HL-60/S4 treated with retinoic acid at 250 ng/mL for 4 days and 3 days (cell line): Measurements from ENCODE around the gene RAB36.

ENCODE experiments used
- in situ Hi-C: fragments of 300-500 bp; cut with MboI; formaldehyde crosslinking; loops from 2 replicates; pipeline ENCODE4 v1.7.0; 2022; ENCODE audit warnings: low sequenced_read_pairs

The RAB36 gene

DNA sequence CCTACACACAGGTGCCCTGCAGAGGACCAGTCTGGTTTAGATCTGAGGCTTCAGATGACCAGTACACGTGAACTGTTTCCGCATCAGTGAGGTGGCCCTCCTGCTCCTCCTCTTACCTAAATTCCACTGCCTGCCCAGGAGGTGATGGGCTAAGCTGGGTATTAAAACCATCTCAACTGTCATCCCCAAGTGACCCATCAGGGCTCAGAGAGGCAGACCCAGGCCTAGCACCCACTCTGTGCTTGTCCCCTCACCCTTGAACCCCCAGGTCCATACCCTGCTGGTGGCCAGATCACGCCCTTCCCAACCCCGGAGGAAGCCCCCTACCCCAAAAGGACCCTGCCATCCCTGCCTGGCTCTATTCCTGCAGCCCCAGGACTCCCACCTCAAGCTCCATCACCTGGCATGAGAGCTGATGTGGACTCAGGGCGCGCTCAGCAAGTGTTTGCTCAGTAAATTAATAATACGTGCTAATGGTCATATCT lies 24.8 kb upstream of the RAB36 start:
- in situ Hi-C loops = loop anchor here (10.0 kb wide), 1 partner anchor 156 kb away; no protein-coding TSS in a partner anchor

DNA sequence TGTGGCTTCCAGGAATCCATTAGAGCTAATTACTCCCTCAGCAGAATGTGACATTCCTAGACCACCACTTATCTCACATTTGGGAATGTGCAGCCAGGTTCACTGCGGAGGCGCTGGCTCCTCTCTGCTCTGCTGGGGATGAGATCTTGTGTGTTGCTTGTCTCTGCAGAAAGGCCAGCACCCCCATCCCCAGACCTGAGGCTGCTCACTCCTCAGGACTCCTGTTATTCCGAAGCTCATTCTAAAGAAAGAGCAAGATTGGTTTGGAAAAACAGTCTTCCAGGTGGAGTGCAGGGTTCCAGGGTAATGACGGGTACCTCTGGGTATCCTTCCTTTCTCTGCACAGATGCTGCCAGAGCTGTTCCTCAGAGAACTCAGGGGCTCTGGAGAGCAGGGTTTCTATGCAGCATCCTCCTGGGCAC lies 24.3 kb upstream of the RAB36 start:
- in situ Hi-C loops = loop anchor here (10.0 kb wide), 1 partner anchor 156 kb away; no protein-coding TSS in a partner anchor

- in situ Hi-C loops = loop anchor here (10.0 kb wide), 1 partner anchor 157 kb away; no protein-coding TSS in a partner anchor
Observed at GRCh38 chr22:23121424-23121823, 23.9 kb upstream of the RAB36 start.

DNA sequence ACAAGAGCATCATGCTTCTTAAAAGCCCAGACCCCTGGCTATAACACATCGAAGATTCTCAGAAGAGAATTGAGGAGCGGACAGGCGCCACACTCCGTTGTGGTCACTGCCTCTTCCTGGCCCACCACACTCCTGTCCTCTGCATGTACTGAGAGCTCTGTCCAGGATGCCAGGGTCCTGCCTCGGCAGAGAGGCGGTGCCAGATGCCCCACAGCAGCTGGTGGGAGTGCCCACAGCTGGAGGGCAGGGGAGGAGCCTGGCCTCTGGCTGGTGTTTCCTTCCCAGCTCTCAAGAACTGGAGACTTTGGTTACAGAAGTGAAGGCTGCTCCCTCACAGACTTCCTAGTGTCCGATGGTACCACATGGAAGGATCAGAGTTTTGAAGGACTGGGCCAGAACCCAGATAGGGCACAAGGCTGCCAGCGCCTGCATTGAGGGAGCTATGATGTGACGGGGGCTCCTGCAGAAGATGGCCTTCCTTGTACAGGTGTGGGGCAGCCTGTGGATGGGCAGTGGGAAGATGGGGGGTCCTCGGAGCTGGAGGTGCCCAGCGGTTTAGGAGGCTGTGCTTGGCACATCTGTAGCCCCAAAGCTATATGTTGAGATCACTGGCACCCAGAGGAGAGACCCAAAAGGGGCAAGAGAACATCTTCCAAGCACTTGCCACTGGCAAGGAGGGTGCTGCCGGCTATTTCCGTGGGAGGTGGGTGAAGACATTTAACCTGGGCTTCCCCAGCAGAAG lies 22.9 kb upstream of the RAB36 start:
- in situ Hi-C loops = loop anchor here (10.0 kb wide), 1 partner anchor 158 kb away; no protein-coding TSS in a partner anchor

GRCh38 chr22:23122992-23123803 lies 22.1 kb upstream of the RAB36 start:
- in situ Hi-C loops = loop anchor here (10.0 kb wide), 1 partner anchor 158 kb away; no protein-coding TSS in a partner anchor

DNA sequence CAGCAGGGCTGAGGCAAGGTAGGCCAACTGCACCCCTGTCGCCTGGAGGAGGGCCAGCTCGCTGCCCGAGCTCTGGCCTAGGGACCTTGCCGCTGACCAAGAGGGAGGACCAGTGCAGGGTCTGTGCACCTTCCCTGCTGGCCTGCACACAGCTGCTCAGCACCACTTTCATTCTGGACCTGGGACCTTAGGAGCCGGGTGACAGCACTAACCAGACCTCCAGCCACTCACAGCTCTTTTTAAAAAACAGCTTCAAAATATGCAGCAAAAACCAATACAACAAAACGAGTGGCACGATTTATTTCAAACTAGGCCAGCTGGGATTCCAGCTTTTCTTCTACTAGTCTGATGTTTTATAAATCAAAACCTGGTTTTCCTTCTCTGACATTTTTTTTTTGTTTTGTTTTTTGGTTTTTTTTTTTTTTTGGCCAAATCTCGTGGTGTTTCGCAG lies 21.4 kb upstream of the RAB36 start:
- in situ Hi-C loops = loop anchor here (10.0 kb wide), 1 partner anchor 159 kb away; no protein-coding TSS in a partner anchor

- in situ Hi-C loops = loop anchor here (10.0 kb wide), 1 partner anchor 160 kb away; no protein-coding TSS in a partner anchor
Observed at GRCh38 chr22:23124611-23125511, 20.4 kb upstream of the RAB36 start.

DNA sequence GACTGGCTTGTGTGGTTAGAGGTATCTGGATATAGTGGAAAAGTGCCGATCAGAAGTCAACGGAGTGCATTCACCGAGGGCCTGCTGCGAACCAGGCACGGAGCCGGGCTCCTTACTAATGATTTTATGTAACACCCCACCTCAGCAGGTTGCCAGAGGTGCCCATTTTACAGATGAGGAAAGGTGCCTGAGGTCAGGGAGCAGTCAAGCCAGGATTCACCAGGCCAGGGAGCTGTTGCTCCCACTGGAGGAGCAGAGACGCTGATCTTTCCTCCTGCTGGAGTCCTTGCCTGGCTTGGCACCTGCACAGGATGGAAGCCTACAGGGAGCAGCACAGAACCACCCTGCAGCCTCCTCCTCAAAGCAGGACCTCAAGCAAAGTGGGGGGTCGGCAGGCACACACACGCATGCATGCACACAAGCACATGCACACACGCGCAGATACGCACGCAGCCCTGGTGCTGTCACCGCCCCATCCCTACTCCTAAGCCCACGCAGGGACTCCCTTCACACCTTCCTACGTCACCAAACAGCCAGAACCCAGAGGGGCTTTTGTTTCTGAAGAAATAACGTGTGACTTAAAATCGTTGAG lies 19.7 kb upstream of the RAB36 start:
- in situ Hi-C loops = loop anchor here (10.0 kb wide), 1 partner anchor 161 kb away; no protein-coding TSS in a partner anchor

GRCh38 chr22:23126165-23127054 lies 18.9 kb upstream of the RAB36 start:
- in situ Hi-C loops = loop anchor here (10.0 kb wide), 1 partner anchor 162 kb away; no protein-coding TSS in a partner anchor

GRCh38 chr22:23127055-23127756 lies 18.1 kb upstream of the RAB36 start:
- in situ Hi-C loops = loop anchor here (10.0 kb wide), 1 partner anchor 162 kb away; no protein-coding TSS in a partner anchor

DNA sequence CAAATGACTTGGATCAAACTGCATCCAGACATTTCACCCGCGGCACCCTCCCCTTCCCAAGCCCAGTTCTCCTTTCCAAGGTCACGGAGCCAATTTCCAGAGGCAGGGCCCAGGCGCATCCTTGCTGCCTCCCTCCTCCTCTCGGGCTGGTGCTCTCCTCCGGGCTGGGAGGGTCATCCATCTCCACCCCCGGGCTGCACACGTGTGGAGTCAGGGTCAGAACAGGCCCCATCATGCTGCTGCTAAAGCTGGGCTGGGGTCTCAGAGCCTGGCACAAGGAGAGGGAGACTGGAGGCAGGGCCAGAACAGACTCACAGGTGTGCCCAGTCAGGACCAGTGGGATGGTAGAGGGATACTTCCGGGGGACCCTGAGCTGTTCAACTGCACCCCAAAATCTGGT lies 17.5 kb upstream of the RAB36 start:
- in situ Hi-C loops = loop anchor here (10.0 kb wide), 1 partner anchor 163 kb away; no protein-coding TSS in a partner anchor

DNA sequence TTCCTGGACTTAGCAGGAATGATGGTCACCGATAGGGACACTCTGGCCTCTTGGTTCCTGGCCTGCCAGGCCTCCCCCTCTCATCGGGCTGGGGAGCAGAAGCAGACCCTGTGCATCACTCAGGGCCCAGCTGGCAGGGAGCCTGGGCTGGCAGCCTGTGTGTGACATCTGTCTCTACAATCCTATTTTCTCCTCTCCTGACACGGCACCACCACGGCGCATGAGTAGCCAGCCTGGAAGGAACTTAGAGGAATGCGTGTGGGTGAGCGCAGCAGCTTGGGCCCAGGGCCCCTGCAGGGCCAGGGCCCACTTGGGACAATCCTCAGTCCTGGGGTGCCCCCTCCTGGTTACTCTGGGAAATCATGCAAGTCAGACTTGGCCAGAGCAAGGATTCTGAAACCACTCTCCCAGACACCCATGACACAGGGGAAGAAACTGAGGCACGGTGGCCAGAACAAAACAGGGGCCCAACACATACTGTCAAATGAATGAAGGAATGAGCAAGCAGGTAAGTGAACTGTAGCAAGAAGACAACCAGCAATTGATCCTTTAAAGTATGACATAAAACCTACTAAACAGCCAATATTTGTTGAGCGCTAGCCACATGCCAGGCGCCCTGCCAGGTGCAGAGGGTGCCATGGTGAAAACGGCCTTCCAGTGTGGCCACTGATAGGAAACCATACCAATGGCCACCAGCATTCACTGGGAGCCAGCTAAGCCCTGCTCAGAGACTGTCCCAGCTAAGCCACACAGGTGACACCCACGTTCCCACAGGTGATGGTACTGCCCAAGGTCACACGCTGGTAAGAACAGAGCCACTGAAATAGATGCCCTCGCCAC lies 16.8 kb upstream of the RAB36 start:
- in situ Hi-C loops = loop anchor here (10.0 kb wide), 1 partner anchor 164 kb away; no protein-coding TSS in a partner anchor

- in situ Hi-C loops = loop anchor here (10.0 kb wide), 1 partner anchor 164 kb away; no protein-coding TSS in a partner anchor
Observed at GRCh38 chr22:23129149-23129548, 16.1 kb upstream of the RAB36 start.

DNA sequence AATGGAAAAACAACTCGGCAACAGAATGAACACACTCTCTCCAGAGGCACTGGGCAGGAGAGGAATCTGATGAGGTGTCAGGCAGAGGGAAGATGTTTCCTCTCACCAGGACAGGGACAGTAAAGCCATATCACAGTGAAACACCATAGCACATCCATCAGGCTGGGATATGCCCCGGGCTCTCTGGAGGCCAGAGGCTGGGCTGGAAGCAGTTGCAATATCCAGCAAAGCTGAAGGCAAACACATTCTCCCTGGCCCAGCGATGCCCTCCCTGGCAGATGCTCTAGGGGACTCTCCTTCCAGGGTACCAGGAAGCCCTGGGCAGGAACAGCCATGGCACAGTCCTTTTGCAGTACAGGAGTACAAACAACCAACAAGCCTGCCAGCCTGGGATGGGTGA lies 14.6 kb upstream of the RAB36 start:
- in situ Hi-C loops = no loop called here

GRCh38 chr22:23131931-23132330 lies 13.3 kb upstream of the RAB36 start:
- in situ Hi-C loops = no loop called here

GRCh38 chr22:23132376-23133091 lies 12.7 kb upstream of the RAB36 start:
- in situ Hi-C loops = no loop called here
